HCT116 (cell line): ENCODE results near the gene CFAP54. TPM values are rescaled to one million over a fixed set of nuclear protein-coding genes. Genes with fewer than 3 reads are reported as not detected.

Experiments used
- ATAC-seq: fragments of 200-7000 bp; cut with Tn5 transposase; 2 replicates; pipeline ENCODE4 v1.9.1; 2020; ENCODE audit warnings: mild to moderate bottlenecking, moderate library complexity
- BruUV-seq: library from RNA; stranded (reverse); fragments of 400-500 nt; replicated peaks from 2 replicates; lab custom pipeline; 2021; lab: Mats Ljungman, UMichigan
- CTCF ChIA-PET: fragments of 300-600 bp; sonication (Branson Sonifier 250); formaldehyde crosslinking; loops from one replicate; lab custom pipeline; 2021; ENCODE audit warnings: antibody characterized with exemption; lab: Charles Lee
- POLR2A ChIA-PET: fragments of 300-600, 350-600 bp; sonication (Branson Sonifier 250); formaldehyde crosslinking; loops from one replicate; lab custom pipeline; 2021; ENCODE audit warnings: antibody characterized with exemption; lab: Charles Lee
- RAD21 ChIA-PET, 2 experiments: fragments of 300-600 bp; sonication (Branson Sonifier 250); formaldehyde crosslinking; loops; one replicate each; lab custom pipeline; 2023; ENCODE audit warnings: low total read pairs in 2 of 2; ENCODE audit not compliant: uncharacterized antibody in 2 of 2, unreplicated experiment in 2 of 2, low non-redundant PET in 1 of 2; lab: Charles Lee
- DNase-seq: peaks from one replicate; pipeline ENCODE4 v3.0.0-alpha.2; 2010; ENCODE audit warnings: low read depth, low spot score
- H2AFZ ChIP-seq: fragments of 200-600 bp; shearing (Covaris generic), sonication (generic); 2 replicates; pipeline ENCODE4 v1.6.1; 2017; ENCODE audit warnings: low read depth, mixed run types, mixed read lengths, antibody characterized with exemption, low read length; ENCODE audit not compliant: poor library complexity, severe bottlenecking
- H3K27ac ChIP-seq: 2 replicates; pipeline ENCODE4 v1.5.1; 2012; ENCODE audit warnings: low read depth, low read length
- H3K27me3 ChIP-seq: fragments of 200-600 bp; sonication (generic); 2 replicates; pipeline ENCODE4 v1.6.1; 2016; ENCODE audit warnings: mixed run types, low read length, mixed read lengths; ENCODE audit not compliant: insufficient read depth
- H3K36me3 ChIP-seq, 2 experiments: fragments of 200-500 bp in 1 of 2; fragments of 200-600 bp in 1 of 2; sonication (Bioruptor generic) in 1 of 2; sonication (generic) in 1 of 2; 2 replicates each; pipeline versions ENCODE4 v1.5.1 to v1.6.1; 2014 to 2016; ENCODE audit warnings: low read length in 2 of 2, inconsistent platforms in 1 of 2, mixed read lengths in 1 of 2, mixed run types in 1 of 2; ENCODE audit not compliant: insufficient read depth in 2 of 2, control insufficient read depth in 1 of 2
- H3K4me1 ChIP-seq, 2 experiments: fragments of 200-600 bp in 1 of 2; sonication (generic) in 1 of 2; 2 replicates each; pipeline versions ENCODE4 v1.5.1 to v1.6.1; 2012 to 2017; ENCODE audit warnings: low read length in 2 of 2, inconsistent platforms in 1 of 2, mild to moderate bottlenecking in 1 of 2, mixed read lengths in 1 of 2, mixed run types in 1 of 2, moderate library complexity in 1 of 2; ENCODE audit not compliant: insufficient read depth in 2 of 2, control insufficient read depth in 1 of 2
- H3K4me2 ChIP-seq: fragments of 200-600 bp; sonication (generic); 2 replicates; pipeline ENCODE4 v1.6.1; 2017; ENCODE audit warnings: mixed run types, low read length, mixed read lengths
- H3K4me3 ChIP-seq, 2 experiments: fragments of 200-600 bp in 1 of 2; sonication (generic) in 1 of 2; replicated peaks in 1 of 2; 2 replicates each; pipeline ENCODE4 v1.5.1; 2011 to 2016; ENCODE audit warnings: low read length in 2 of 2, control low read depth in 1 of 2, low read depth in 1 of 2, mild to moderate bottlenecking in 1 of 2, mixed read lengths in 1 of 2, mixed run types in 1 of 2
- H3K79me2 ChIP-seq: fragments of 200-600 bp; sonication (generic); 2 replicates; pipeline ENCODE4 v1.6.1; 2017; ENCODE audit warnings: mild to moderate bottlenecking, mixed run types, low read length, moderate library complexity, mixed read lengths; ENCODE audit not compliant: insufficient read depth
- H3K9ac ChIP-seq: fragments of 200-600 bp; sonication (generic); 2 replicates; pipeline ENCODE4 v1.6.1; 2016; ENCODE audit warnings: low read length, mixed read lengths
- H3K9me2 ChIP-seq: fragments of 200-600 bp; sonication (generic), shearing (Covaris generic); 2 replicates; pipeline ENCODE4 v1.6.1; 2017; ENCODE audit warnings: mixed run types, mild to moderate bottlenecking, moderate library complexity; ENCODE audit not compliant: insufficient read depth
- H3K9me3 ChIP-seq, 2 experiments: fragments of 200-500 bp in 1 of 2; fragments of 200-600 bp in 1 of 2; sonication (Bioruptor generic) in 1 of 2; sonication (generic) in 1 of 2; 2 replicates each; pipeline ENCODE4 v1.6.1; 2014 to 2017; ENCODE audit warnings: low read length in 2 of 2, mixed read lengths in 2 of 2, inconsistent platforms in 1 of 2, low read depth in 1 of 2, mild to moderate bottlenecking in 1 of 2, mixed run types in 1 of 2, moderate library complexity in 1 of 2; ENCODE audit not compliant: control insufficient read depth in 1 of 2, insufficient read depth in 1 of 2
- H4K20me1 ChIP-seq: fragments of 200-600 bp; sonication (generic), shearing (Covaris generic); 2 replicates; pipeline ENCODE4 v1.6.1; 2017; ENCODE audit warnings: mixed run types, mild to moderate bottlenecking, moderate library complexity; ENCODE audit not compliant: insufficient read depth
- CBX3 ChIP-seq: IDR thresholded peaks from 2 replicates; pipeline ENCODE4 v1.6.1; 2012; ENCODE audit warnings: low read depth
- CTCF ChIP-seq, 3 experiments: fragments of 200-600 bp in 1 of 3; sonication (generic) in 1 of 3; IDR thresholded peaks in 2 of 3; conservative IDR thresholded peaks in 1 of 3; 2 replicates each; pipeline ENCODE4 v1.5.1; 2012 to 2017; ENCODE audit warnings: low read depth in 2 of 3, low read length in 2 of 3, antibody characterized with exemption in 1 of 3, borderline replicate concordance in 1 of 3, control low read depth in 1 of 3, mild to moderate bottlenecking in 1 of 3, mixed read lengths in 1 of 3, mixed run types in 1 of 3, moderate library complexity in 1 of 3; ENCODE audit not compliant: insufficient read depth in 1 of 3
- EGR1 ChIP-seq: IDR thresholded peaks from 2 replicates; pipeline ENCODE4 v1.6.1; 2012; ENCODE audit warnings: low read depth
- ELF1 ChIP-seq: IDR thresholded peaks from 2 replicates; pipeline ENCODE4 v1.6.1; 2012; ENCODE audit warnings: low read depth, borderline replicate concordance
- EZH2 ChIP-seq: fragments of 200-600 bp; sonication (generic); IDR thresholded peaks from 2 replicates; pipeline ENCODE4 v1.6.1; 2017; ENCODE audit warnings: antibody characterized with exemption, mixed run types
- EZH2phosphoT487 ChIP-seq: fragments of 200-600 bp; IDR thresholded peaks from 2 replicates; pipeline ENCODE4 v1.6.1; 2018; ENCODE audit warnings: antibody characterized with exemption, borderline replicate concordance
- FOSL1 ChIP-seq: IDR thresholded peaks from 2 replicates; pipeline ENCODE4 v1.6.1; 2012; ENCODE audit warnings: low read depth
- JUND ChIP-seq: IDR thresholded peaks from 2 replicates; pipeline ENCODE4 v1.6.1; 2012
- POLR2A ChIP-seq: IDR thresholded peaks from 2 replicates; pipeline ENCODE4 v1.7.0; 2011; ENCODE audit warnings: borderline replicate concordance; ENCODE audit not compliant: insufficient read depth, insufficient read length; ENCODE audit errors: extremely low read depth
- POLR2AphosphoS5 ChIP-seq: IDR thresholded peaks from 2 replicates; pipeline ENCODE4 v1.6.1; 2011; ENCODE audit warnings: mild to moderate bottlenecking, low read depth, low read length, moderate library complexity
- RAD21 ChIP-seq: IDR thresholded peaks from 2 replicates; pipeline ENCODE4 v1.6.1; 2012; ENCODE audit warnings: low read depth, mild to moderate bottlenecking
- REST ChIP-seq: IDR thresholded peaks from 2 replicates; pipeline ENCODE4 v1.6.1; 2012; ENCODE audit warnings: low read depth
- SIN3A ChIP-seq: IDR thresholded peaks from 2 replicates; pipeline ENCODE4 v1.6.1; 2012; ENCODE audit warnings: low read depth
- SP1 ChIP-seq: IDR thresholded peaks from 2 replicates; pipeline ENCODE4 v1.6.1; 2012; ENCODE audit warnings: low read depth
- SRF ChIP-seq: IDR thresholded peaks from 2 replicates; pipeline ENCODE4 v1.6.1; 2012; ENCODE audit warnings: low read depth
- ZBTB33 ChIP-seq: IDR thresholded peaks from 2 replicates; pipeline ENCODE4 v1.6.1; 2011; ENCODE audit warnings: mild to moderate bottlenecking, low read length, moderate library complexity; ENCODE audit not compliant: insufficient replicate concordance; ENCODE audit errors: extremely low read depth
- ZFX ChIP-seq: fragments of 450-650 bp; IDR thresholded peaks from 2 replicates; pipeline ENCODE4 v1.6.1; 2017
- ZNF274 ChIP-seq: fragments of 200-500 bp; sonication (Bioruptor generic); IDR thresholded peaks from 2 replicates; pipeline ENCODE4 v1.6.1; 2014; ENCODE audit warnings: mild to moderate bottlenecking, low read depth, low read length, inconsistent platforms
- intact Hi-C: fragments of 100-400 bp; cut with micrococcal nuclease; formaldehyde crosslinking; loops from 2 replicates; pipeline ENCODE4 v1.10.0; 2022
- total RNA-seq: library from RNA; stranded (reverse); gene quantifications from one replicate; pipeline ENCODE4 v1.2.1, GENCODE V29; 2021; ENCODE audit not compliant: unreplicated experiment

CFAP54 gene
- total RNA-seq, 1 experiment from 2014 or later, result 0.25 TPM

GRCh38 chr12:96677363-96677762 lies 188.0 kb downstream of the CFAP54 start:
- TF ChIP-seq POLR2A (no peak), EZH2 (no peak), ZBTB33 (no peak), ZFX (no peak), SP1 (no peak), SIN3A (no peak), REST (no peak), RAD21 (no peak), EGR1 (no peak), JUND (no peak), SRF (no peak), ZNF274 (no peak), EZH2phosphoT487 (no peak), POLR2AphosphoS5 (no peak), FOSL1 (no peak), CTCF (IDR thresholded peaks at IDR 0.05 in 2 of 3, conservative IDR thresholded peaks at IDR 0.05 in 1 of 3; ENCODE audit: borderline replicate concordance in 1 of 3, insufficient read depth in 1 of 3, low read depth in 2 of 3, low read length in 2 of 3) (no peak), CBX3 (no peak), ELF1 (no peak)
- H3K4me2 ChIP-seq, result no peak overlapping the region
- no peaks in the 10 kb centered on the region for H3K79me2 ChIP-seq
- intact Hi-C loops, result no loop called here
- no peaks in the 10 kb centered on the region for H3K9me3 ChIP-seq
- H3K36me3 ChIP-seq, result no peaks in the 10 kb centered on the region
- H3K9ac ChIP-seq, result no peak overlapping the region
- H4K20me1 ChIP-seq, result no peaks in the 10 kb centered on the region
- ATAC-seq (no peak), DNase-seq (no peak)
- POLR2A ChIA-PET, result no interaction called here
- H3K27me3 ChIP-seq, result peaks cover 39% of the 10 kb centered on the region
- H2AFZ ChIP-seq, result no peak overlapping the region
- RAD21 ChIA-PET, result no interaction called here
- no peak overlapping the region for H3K27ac ChIP-seq
- CTCF ChIA-PET, result no interaction called here
- H3K9me2 ChIP-seq, result no peaks in the 10 kb centered on the region
- H3K4me3 ChIP-seq, result no peak overlapping the region
- BruUV-seq, result no TSS peak
- no peaks in the 10 kb centered on the region for H3K4me1 ChIP-seq
